Measurements from ENCODE around the gene ZNF438. TPM values are rescaled to one million over a fixed set of nuclear protein-coding genes. Genes with fewer than 3 reads are reported as not detected.

The ZNF438 gene
- polyA plus RNA-seq, 3 donors: 6.5 to 7.1 (median 6.9) TPM

DNA sequence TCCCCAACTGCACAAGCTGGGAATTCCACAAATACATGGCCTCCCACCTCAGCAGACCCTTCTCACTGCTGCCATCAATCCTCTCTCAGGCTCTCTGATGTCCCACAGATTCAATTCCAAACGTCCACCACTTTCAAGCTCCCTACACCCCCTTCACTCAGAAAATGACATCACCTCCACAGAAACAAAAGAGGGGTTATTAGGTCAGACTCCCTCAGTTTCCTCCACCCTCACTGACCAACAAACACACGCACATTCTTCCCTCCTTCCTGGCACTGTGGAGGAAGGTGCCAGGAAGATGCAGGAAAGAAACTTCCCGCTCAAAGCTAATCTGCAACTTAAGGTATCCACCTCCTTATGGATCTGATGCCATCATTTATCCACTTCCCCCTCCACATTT is 18.3 kb downstream of the ZNF438 start:
- DNase-seq: no peak

DNA sequence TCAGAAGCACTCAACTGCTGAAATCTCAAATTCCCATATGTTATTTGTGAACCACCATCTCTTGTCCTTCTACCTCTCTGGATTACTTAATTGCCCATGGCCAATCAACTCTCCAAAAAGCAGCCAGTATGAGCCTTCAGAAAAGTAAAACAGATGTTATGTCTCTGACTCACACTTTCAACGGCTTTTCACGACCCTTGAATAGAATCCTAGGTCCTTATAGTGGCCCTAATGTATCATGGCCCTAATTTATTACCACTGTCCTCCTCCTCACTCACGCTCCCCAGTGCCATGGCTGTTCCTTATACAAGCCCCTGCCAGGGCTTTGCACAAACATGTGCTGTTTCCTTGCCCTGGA is 20.0 kb downstream of the ZNF438 start:
- DNase-seq: no peak

DNA sequence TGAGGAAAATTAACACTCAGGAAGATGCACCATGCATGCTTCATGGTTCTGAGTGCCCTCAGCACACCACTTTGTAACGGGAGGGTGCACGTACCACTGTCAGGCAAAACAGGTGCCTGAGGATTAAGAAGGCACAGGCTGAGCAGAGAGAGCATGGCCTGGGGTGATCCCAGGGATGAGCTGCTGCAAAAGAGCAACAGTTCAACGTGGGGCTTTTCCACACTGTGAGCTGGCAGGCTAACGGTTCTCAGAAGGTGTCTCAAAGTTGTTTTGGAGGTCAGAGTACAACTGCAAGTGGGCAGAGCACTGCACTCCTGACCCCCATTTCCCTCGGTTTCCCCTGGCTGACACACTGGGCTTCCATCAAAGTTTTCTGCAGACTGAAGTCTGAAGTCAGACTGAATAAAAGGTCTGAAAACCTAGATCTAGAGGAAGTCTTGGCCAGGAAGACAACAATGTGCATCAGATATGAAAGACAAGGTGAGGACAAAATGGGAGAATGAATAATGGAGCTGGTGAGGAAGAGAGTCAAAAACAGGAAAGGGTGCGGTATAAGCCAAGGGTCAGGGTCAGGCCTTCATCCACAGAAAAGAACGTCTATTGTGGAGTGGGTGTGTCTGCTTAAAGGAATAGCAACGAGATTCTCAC is 20.5 kb downstream of the ZNF438 start:
- DNase-seq: no peak

DNA sequence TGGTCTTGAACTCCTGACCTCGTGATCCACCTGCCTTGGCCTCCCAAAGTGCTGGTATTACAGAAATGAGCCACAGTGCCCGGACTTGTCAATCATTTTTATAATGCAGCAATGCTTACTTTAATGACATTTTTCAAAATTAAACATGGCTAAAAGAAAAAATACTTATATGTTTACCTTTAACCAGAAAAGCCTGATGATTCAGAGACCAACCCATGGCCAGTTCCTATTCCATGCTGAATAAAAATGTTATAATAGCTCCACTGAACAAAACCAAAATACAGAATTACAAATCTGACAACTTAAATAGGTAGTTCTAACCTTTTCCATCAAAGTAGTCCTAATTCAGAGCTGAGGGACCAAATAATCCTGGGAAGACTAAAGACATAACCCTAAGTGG is 21.6 kb downstream of the ZNF438 start:
- DNase-seq: no peak

DNA sequence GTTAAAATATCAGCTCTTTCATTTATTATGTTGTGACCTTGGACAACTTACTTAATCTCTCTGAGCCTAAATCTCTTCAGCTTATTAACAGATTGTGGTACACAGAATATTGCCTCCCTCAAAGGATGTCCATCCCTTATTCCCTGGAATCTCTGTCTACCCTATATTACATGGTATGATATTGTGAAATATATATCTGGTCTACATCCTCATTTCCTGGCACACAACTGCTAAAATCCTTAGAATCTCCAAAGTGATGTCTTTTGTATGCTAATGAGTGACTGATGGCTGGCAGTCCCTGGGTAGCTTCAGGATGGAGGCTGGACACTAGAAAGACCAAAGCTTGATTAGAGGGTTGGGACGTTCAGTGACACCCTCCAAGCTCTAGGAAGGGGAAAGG is 25.8 kb downstream of the ZNF438 start:
- no peak for DNase-seq

DNA sequence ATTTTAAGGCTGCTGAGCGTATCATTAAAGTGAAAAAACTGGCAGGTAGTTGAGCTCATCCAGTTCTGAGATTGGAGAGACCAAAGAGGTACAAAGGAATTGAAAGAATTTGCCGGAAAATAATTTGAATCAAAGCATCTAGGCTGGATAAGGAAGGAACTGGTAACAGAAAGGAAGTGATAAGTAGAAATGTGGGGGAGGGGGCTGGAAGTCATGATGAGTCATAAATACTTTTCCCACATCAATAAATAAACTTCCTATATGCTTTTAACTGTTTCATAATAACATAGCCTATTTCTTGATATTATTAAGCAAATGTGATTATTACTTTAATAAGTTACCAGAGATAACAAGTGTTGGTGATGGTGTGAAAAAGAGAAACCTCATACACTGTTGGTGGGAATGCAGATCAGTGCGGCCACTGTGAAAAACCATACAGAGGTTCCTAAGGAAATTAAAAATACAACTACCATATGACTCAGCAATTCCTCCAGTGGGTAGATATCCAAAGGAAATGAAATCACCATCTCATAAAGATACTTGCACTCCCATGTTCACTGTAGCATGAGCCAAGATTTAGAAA is 27.0 kb downstream of the ZNF438 start:
- no peak for DNase-seq

DNA sequence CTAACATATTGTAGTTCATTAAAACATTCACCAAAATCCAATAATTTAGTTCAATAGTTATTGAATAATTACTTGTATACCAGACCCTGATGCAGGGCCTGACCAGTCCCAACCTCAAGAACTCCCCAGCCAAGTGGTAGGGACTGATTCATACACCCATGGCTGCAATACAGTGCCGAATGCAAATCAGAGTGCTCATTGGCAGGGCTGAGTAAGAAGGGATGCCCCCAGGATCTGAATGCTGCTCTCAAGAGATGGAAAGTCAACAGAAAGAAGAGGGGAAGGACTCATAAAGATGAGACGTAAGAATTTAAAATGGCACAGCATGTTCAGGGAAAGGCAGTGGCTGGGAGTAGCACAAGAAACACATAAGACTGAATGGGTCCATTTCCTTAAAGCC is 29.9 kb downstream of the ZNF438 start:
- DNase-seq: no peak

DNA sequence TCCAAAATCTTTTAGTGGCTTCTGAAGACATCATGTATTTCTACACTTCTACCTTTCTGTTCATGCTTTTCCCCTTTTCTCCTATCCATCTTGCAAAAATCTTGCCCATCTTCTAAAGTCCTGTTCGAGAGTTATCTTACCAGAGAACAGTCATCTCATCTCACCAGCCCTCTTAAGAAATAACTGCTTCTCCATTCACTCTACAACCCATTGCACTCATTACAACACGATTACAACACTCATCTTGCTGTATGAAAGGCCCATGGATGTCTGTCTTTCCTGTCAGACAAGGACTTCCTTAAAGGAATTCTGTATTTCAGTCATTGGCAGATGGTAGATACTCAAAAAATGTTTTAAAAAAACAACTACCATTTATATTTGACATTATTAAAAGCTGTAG is 30.8 kb downstream of the ZNF438 start:
- DNase-seq: no peak

DNA sequence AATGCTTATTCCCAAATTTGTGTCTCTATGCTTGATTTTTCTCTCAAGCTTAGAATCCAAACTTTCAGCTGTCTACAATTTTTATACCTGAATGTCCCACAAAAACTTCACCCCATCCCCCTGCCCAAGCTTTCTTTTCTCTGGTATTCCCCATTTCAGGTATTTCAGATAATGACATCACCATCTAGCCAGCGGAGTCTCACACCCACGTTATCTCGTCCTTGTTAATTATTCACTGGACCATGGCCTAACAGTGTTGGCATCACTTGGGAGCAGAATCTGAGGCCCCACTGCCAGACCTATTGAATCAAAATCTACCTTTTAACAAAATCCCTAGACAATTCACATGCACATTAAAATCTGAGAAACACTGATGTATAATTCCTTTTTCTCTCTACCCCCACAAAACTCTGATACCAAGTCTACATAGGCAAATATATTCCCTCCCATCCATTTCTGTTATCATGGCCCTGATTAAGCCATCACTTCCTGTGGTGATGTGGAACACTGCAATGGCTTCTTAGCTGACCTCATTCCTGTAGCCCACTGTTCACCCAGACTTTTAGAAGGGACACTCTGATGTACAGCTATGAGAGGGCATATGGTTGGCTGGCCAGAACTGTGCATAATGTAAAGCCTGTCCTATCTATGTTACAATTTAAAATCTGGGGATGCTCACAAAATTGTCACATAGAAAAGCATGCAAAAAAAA is 31.4 kb downstream of the ZNF438 start:
- DNase-seq: no peak

DNA sequence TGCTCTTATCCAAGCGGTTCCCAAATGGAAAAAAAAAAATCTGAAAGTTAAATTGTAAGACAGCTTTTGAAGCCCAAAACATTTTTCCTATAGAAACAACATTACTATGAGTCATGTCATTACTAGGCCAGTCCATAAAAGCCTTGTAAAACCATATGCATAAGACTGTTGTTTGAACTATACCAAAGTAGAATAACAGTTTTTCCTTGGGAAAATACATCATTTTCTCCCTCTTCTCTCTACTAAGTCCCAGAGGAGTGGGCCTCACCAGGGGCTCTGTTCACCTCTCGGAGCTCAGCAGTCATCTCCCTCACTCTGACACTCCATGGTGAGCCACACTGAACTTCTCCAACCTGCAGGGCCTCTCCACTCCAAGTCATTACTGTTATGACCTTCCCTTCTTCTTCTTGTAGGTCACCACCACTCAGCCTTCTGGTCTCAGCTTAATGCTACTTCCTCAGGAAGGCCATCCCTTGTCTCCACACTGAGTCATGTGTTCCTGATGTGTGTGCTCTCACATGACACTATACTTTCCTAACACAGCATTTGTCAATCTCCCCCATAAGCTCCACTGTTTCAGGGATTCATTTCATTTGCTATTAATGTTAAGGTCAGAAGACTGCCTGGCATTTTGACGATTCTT is 32.5 kb downstream of the ZNF438 start:
- no peak for DNase-seq

DNA sequence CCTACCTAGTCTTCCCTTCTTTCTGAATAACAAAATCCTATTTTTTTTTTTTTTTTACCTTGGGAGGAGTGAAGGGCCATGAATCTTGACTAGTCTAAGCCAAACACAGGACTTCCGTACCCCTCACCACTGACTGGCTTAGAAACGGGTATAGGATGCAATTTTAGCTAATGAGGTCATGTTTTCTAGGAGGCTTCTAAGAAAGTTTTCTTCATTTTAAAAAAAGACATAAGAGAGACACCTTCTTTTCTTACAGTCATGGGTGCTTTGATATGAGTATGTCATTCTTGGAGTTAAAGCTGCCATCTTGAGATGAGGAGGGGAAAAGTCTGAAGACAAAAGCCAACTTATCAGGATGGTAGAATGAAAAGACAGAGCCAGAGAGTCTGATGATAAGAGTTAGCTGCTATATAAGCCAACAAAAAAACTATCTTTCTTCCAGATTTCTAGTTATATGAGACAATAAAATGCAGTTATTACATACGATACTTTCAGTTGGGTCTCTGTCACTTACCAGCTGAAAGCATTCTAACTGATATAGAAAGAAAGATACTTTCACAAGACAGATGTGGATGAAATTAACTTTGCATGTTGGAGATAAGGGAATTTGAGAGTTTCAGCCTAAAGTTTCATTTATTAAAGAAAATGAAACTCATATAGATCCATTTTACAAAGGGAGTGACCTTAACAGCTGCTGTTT is 34.0 kb downstream of the ZNF438 start:
- no peak for DNase-seq

DNA sequence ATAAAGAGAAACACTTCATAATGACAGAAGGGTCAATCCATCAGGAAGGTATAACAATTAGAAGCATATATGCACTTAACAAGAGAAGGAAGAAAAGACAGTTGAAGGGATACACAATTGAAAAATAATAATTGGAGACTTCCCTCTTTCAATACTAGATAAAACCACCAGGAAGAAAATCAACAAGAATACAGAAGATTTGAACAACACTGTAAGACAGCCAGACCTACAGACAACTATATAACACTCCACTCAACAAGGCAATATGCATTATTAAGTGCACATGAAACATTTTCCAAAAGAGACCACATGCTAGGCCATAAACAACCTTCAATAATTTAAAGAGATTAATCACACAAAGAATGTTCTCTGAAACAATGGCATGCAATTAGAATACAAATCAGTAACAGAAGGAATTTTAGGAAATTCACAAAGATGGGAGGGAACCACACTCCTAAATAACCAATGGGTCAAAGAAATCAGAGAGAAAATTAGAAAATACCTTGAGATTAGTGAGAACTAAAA is 35.1 kb downstream of the ZNF438 start:
- no peak for DNase-seq

DNA sequence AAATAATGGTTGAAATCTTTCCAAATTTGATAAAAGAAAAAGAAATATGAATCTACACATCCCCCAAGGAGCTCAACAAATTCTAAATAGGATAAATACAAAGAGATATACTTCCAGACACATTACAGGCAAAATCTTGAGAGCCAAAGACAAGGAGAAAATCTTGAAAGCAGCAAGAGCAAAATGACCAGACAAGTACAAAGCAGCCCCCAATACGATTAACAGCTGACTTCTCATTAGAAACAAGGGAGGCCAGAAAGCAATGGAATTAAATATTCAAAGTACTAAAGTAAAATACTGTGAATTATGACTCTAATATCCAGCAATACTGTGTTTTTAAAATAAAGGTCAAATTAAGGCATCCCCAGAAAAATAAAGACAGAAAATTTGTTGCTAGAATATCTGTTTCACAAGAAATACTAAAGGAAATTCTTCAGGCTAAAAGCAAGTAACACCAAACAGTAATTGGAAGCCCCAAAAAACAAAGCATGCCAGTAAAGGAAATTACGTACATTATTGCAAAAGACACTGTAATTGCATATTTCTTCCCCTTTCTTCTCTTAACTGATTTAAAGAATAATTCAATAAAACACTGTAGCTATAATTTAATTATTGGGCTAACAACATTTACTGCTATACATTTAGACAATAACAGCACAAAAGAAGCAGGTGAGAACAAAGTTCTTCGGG is 36.4 kb downstream of the ZNF438 start:
- DNase-seq: no peak

DNA sequence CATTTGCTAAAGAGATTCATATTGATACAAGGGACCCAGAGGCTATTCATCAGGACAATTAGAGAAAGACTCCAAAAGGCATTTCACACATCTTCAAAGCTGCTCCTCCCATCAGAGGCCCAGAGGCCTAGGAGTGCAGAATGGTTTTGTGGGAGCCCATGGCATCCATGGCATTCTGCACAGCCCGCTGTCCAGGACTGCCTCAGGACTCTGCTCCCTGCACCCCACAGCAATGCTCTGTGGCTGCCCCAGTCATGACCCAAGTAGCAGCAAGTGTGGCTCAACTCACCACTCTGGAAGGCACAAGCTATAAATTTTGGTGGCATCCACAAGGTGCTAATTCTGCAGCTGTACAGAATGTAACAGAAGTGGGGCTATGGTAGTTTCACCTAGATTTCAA is 38.5 kb downstream of the ZNF438 start:
- no peak for DNase-seq

DNA sequence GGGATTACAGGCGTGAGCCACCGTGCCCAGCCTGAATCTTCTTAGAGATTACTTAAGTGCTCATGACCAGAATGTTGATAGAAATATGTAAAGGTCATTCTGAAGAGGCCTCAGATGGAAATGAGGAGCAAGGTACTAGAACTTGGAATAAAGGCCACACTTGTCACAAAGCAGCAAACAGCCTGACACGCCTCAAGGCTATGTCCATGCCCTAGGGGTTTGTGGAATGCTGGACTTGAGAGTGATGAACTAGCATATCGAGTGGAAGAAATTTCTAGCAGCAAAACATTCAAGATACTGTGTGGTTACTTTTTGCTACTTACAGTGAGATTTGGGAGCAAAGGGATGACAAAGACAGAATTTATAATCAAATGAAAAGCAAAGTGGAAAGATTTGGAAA is 39.0 kb downstream of the ZNF438 start:
- no peak for DNase-seq

DNA sequence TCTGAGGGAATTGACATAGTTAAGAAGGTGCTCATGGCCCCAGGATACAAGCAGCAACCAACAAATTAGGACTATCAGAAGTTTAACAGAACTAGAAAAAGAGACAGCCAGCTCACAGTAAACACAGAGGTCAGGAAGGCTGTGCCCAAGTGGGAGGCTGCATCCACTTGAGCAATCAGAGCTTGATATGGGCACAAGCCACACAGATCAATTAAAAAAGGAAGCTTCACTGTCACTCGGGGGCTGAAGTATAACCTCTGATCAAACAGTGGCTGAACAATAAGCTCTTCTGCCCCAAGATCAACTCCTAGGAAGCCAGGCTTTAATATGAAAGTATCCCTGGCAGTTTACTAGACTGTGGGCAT is 40.0 kb downstream of the ZNF438 start:
- no peak for DNase-seq

DNA sequence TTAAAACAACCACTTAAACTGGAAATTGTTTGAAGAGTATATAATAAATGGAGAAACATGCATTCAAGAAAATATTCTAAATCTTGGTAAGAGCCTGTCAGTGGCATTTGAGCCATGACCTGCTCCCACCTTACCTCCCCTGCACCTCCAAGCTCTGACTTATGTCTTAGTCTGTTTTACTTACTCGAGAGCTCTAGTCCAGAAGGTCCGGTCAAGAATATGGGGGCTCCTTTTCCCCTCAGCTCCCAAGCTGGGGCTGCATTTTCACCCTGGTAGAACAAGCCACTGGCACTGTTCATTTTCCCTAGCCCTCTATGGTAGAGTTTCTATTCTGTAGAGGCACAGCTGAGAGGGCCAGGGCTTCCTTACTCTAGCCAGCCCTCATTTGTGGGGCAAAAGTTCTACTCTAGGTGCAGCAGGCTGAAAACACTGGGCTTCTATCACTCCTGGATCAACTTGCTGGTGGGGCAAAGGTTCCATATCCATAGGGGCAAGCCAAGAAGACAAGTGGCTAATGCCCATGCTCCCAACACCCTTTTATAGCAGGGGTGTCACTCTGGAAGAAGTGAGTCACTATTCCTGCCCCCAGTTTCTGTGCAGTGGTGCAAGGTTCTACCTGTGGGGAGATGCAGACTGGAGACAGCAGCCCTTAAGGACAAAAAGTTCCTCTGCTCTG is 40.6 kb downstream of the ZNF438 start:
- DNase-seq: no peak

DNA sequence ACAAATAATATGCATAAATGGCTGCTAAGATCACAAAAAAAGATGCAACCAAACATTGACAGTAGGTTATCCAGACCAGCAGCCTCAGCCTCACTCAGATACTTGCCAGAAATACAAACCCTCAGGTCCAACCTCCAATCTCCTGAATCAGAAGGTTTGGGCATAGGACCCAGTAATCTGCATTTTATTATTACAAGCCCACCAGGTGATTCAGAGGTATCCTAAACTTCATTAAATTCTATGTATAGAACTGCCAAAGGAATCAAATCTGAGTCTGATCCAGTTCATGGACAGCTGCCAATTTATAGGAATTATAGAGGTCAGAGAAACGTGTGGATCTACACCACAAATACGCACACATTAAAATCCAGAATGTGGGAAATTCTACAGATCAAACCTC is 41.3 kb downstream of the ZNF438 start:
- DNase-seq: no peak

DNA sequence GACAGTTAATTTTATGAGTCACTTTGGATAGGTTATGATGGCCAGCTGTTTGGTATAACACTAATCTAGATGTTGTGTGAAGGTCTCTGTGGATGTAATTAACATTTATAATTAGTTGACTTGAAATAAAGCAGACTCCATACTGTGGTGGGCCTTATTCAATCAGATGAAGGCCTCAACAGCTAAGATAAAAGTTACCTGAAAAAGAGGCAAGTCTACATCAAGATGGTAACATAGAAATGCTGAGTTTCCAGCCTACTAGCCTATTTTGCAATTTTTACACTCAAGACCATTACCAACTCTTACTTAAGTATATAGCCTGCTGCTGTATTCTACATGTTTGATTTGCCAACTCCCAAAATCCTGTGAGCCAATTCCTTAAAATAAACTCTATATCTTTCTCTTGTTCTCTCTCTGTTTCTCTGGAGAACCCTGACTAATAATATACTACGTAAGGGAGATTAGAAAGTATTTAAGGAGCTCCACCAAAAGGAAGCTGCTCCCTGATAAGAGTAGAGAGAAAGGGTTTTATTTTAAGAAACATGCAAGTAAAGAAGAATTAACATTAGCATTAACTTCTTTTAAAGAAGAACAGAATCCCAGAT is 42.7 kb downstream of the ZNF438 start:
- DNase-seq: no peak

DNA sequence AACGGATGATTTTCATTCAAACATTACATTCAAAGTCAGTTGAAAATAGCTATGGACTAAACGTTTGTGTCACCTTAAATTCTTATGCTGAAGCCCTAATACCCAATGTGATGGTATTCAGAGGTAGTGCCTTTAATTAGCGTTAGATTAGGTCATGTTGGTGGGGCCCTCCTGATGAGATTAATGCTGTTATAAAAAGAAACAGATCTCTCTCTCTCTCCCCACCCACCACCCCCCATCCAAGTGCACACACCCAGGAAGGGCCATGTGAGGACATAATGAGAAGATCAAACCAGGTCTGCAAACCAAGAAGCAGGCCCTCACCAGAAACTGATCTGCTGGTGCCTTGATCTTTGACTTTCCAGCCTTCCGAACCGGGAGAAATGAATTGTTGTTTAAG is 44.2 kb downstream of the ZNF438 start:
- DNase-seq: no peak

DNA sequence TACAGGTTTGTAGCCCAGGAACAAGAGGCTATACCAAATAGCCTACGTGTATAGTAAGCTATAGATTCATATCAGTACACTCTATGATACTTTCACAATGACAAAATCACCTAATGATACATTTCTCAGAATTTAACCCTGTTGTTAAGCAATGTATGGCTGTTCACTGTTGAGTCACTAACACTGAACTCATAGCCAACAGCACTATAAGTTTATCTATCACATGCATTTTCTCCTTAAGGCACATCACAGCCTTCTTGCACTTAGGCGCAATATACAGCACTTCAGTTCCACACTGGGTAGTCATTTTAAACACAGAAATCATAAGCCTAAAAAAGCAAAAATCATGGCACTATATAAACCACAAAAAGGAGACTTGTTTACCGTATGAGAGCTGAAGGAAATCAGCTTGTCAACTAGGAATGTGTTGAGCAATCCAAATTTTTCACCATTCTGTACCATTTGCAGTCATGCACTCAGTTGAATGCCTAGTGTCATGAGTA is 45.6 kb downstream of the ZNF438 start:
- DNase-seq: no peak

Measured in renal pelvis (tissue), 4 donors.